Endothelial cell of umbilical vein (primary cell): ENCODE measurements around the gene SPPL2B. TPM values are rescaled to one million over a fixed set of nuclear protein-coding genes. Genes with fewer than 3 reads are reported as not detected.

Experiments
- BruUV-seq: library from RNA; stranded (reverse); fragments of 400-500 nt; replicated peaks from 2 replicates; lab custom pipeline; 2021; lab: Mats Ljungman, UMichigan
- CTCF ChIA-PET: fragments of 300-600, 350-600 bp; sonication (Branson Sonifier 250); formaldehyde crosslinking; loops from one replicate; lab custom pipeline; 2021; ENCODE audit warnings: antibody characterized with exemption, inconsistent platforms; lab: Charles Lee
- POLR2A ChIA-PET: fragments of 300-600, 350-600 bp; sonication (Branson Sonifier 250); formaldehyde crosslinking; loops from one replicate; lab custom pipeline; 2021; ENCODE audit warnings: antibody characterized with exemption, inconsistent platforms; lab: Charles Lee
- DNase-seq: peaks from one replicate; pipeline ENCODE4 v3.0.0-alpha.2; 2011; ENCODE audit warnings: low read depth, low spot score
- FAIRE-seq: peaks from 2 replicates; lab custom pipeline; 2011; peaks lifted over from hg19 to GRCh38; lab: Jason Lieb, UNC
- H2AFZ ChIP-seq: 2 replicates; pipeline ENCODE4 v1.6.0; 2012; ENCODE audit warnings: low read depth, low read length, control low read depth, inconsistent platforms
- H3K27ac ChIP-seq: 2 replicates; pipeline ENCODE4 v1.5.1; 2011; ENCODE audit warnings: low read depth, mild to moderate bottlenecking, control low read depth, low read length, moderate library complexity; ENCODE audit not compliant: insufficient read depth
- H3K27me3 ChIP-seq, 2 experiments: 2 replicates each; pipeline versions ENCODE4 v1.6.0 to v1.6.1; 2011; ENCODE audit warnings: low read length in 2 of 2, mixed read lengths in 1 of 2; ENCODE audit not compliant: control insufficient read depth in 2 of 2, insufficient read depth in 2 of 2
- H3K36me3 ChIP-seq, 2 experiments: 2 replicates in 1 of 2; 3 replicates in 1 of 2; pipeline ENCODE4 v1.5.1; 2011; ENCODE audit warnings: low read length in 2 of 2, mild to moderate bottlenecking in 1 of 2, moderate library complexity in 1 of 2; ENCODE audit not compliant: control insufficient read depth in 2 of 2, insufficient read depth in 2 of 2; ENCODE audit errors: extremely low read depth in 1 of 2
- H3K4me1 ChIP-seq: 3 replicates; pipeline ENCODE4 v1.5.1; 2011; ENCODE audit warnings: mild to moderate bottlenecking, low read length; ENCODE audit not compliant: control insufficient read depth, insufficient read depth; ENCODE audit errors: extremely low read depth
- H3K4me2 ChIP-seq: 2 replicates; pipeline ENCODE4 v1.6.1; 2011; ENCODE audit warnings: low read length, control low read depth, mixed read lengths; ENCODE audit not compliant: insufficient read depth
- H3K4me3 ChIP-seq, 3 experiments: fragments of 200-600 bp in 1 of 3; sonication (generic), shearing (Covaris generic) in 1 of 3; replicated peaks in 1 of 3; 2 replicates each; pipeline ENCODE4 v1.5.1; 2011 to 2016; ENCODE audit warnings: control low read depth in 3 of 3, low read length in 3 of 3, mild to moderate bottlenecking in 2 of 3, inconsistent platforms in 1 of 3, low read depth in 1 of 3, moderate library complexity in 1 of 3; ENCODE audit not compliant: insufficient read depth in 1 of 3
- H3K79me2 ChIP-seq: 2 replicates; pipeline ENCODE4 v1.6.0; 2012; ENCODE audit warnings: low read length, inconsistent platforms; ENCODE audit not compliant: control insufficient read depth, insufficient read depth
- H3K9ac ChIP-seq: replicated peaks from 2 replicates; pipeline ENCODE3; 2011; ENCODE audit warnings: low read length, control low read depth; ENCODE audit not compliant: insufficient read depth; ENCODE audit errors: extremely low read depth
- H3K9me1 ChIP-seq: replicated peaks from 3 replicates; pipeline ENCODE4 v1.6.0; 2011; ENCODE audit warnings: mild to moderate bottlenecking, low read length; ENCODE audit not compliant: control insufficient read depth, insufficient read depth; ENCODE audit errors: extremely low read depth
- H3K9me3 ChIP-seq: replicated peaks from 2 replicates; pipeline ENCODE4 v1.5.1; 2012; ENCODE audit warnings: low read length, inconsistent platforms; ENCODE audit not compliant: control insufficient read depth, insufficient read depth
- H4K20me1 ChIP-seq: replicated peaks from 2 replicates; pipeline ENCODE3; 2011; ENCODE audit warnings: mild to moderate bottlenecking, low read length; ENCODE audit not compliant: control insufficient read depth, insufficient read depth; ENCODE audit errors: extremely low read depth
- EZH2 ChIP-seq: IDR thresholded peaks from 2 replicates; pipeline ENCODE4 v1.6.1; 2012; ENCODE audit warnings: borderline replicate concordance, low read depth, mild to moderate bottlenecking, moderate library complexity, low read length, inconsistent platforms; ENCODE audit not compliant: severe bottlenecking
- GATA2 ChIP-seq: IDR thresholded peaks from 2 replicates; pipeline ENCODE4 v1.7.0; 2011; ENCODE audit warnings: low read depth, mild to moderate bottlenecking, moderate library complexity, mixed read lengths, low read length; ENCODE audit not compliant: insufficient read length, insufficient read depth
- dilution Hi-C: fragments of 300-500 bp; cut with MboI; formaldehyde crosslinking; loops from one replicate; pipeline ENCODE4 v1.15.0; 2019; ENCODE audit warnings: low sequenced_read_pairs; ENCODE audit not compliant: extremely low pct_ligation_motif_present
- intact Hi-C: fragments of 100-400 bp; cut with micrococcal nuclease; formaldehyde crosslinking; loops from one replicate; pipeline ENCODE4 v1.10.0; 2022
- polyA plus RNA-seq, 4 experiments: library from polyadenylated mRNA; depleted of rRNA in 3 of 4; stranded (reverse) in 3 of 4; unstranded in 1 of 4; fragments of >200 nt; gene quantifications; 2 replicates each; pipeline versions ENCODE4 v1.2.1 to v1.2.3, GENCODE V29; 2011 to 2012; ENCODE audit warnings: missing spikeins in 1 of 4
- total RNA-seq: library from RNA; stranded (reverse); gene quantifications from 2 replicates; pipeline ENCODE4 v1.2.3, GENCODE V29; 2021
- TF ChIP-seq, protein P1 (sequence below): IDR thresholded peaks from 2 replicates; pipeline ENCODE4 v1.6.1; 2011; ENCODE audit not compliant: insufficient read depth, insufficient read length

The SPPL2B gene
- total and polyA plus RNA-seq, 2 donors (not counting 3 experiments of a cell fraction or from before 2014, with no cell fraction given) = 60.7 to 62.7 TPM

DNA sequence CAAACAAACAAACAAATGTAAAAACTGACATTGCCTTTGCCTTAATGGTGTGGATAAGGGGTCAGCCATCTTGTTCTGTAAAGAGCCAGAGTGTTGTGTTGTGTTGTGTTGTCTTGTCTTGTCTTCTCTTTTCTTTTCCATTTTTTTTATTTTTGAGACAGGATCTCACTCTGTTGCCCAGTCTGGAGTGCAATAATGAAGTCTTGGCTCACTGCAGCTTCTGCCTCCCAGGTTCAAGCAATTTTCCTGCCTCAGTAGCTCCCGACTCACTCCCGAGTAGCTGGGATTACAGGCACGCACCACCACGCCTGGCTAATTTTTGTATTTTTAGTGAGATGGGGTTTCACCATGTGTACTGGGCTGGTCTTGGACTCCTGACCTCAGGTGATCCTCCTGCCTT, 71.1 kb downstream of the SPPL2B start:
- Histone ChIP-seq H3K79me2 (no peaks in the 10 kb centered on the region), H3K9me3 (no peaks in the 10 kb centered on the region), H3K4me3 (no peak overlapping the region), H4K20me1 (no peaks in the 10 kb centered on the region), H2AFZ (no peak overlapping the region), H3K4me1 (no peaks in the 10 kb centered on the region), H3K9ac (no peak overlapping the region), H3K27me3 (no peaks in the 10 kb centered on the region), H3K36me3 (no peaks in the 10 kb centered on the region), H3K9me1 (no peaks in the 10 kb centered on the region), H3K4me2 (no peak overlapping the region), H3K27ac (no peak overlapping the region)
- no peak for FAIRE-seq
- DNase-seq = no peak
- TF ChIP-seq, protein P1, sequence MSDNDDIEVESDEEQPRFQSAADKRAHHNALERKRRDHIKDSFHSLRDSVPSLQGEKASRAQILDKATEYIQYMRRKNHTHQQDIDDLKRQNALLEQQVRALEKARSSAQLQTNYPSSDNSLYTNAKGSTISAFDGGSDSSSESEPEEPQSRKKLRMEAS = no peak
- no peak for TF ChIP-seq GATA2
- TF ChIP-seq EZH2 = no peak
- intact Hi-C loops = loop anchor here (10.0 kb wide), 1 partner anchor 215 kb away; no protein-coding TSS in a partner anchor
- dilution Hi-C loops = no loop called here
- POLR2A ChIA-PET = no interaction called here
- BruUV-seq = no TSS peak
- CTCF ChIA-PET = interaction anchor here (0.8 kb wide), 1 partner anchor 238 kb away, joined by 3 read pairs; no protein-coding TSS in a partner anchor

Other genes starting within 250 kb of the SPPL2B start
- 52.4 and 59.7 TPM in 2 replicates for gene MOB3A, start 232.4 kb upstream of the SPPL2B start, total RNA-seq
- 46.5 and 50.7 TPM in 2 replicates for gene MOB3A, start 232.4 kb upstream of the SPPL2B start, polyA plus RNA-seq
- gene IZUMO4, start 231.8 kb upstream of the SPPL2B start, total RNA-seq = 1.1 and 2.0 TPM in 2 replicates
- 2.0 and 3.2 TPM in 2 replicates for gene IZUMO4, start 231.8 kb upstream of the SPPL2B start, polyA plus RNA-seq
- gene AP3D1, start 177.1 kb upstream of the SPPL2B start, total RNA-seq = 137 and 143 TPM in 2 replicates
- 123 and 130 TPM in 2 replicates for gene AP3D1, start 177.1 kb upstream of the SPPL2B start, polyA plus RNA-seq
- 42.0 and 47.0 TPM in 2 replicates for gene DOT1L, start 164.8 kb upstream of the SPPL2B start, total RNA-seq
- gene DOT1L, start 164.8 kb upstream of the SPPL2B start, polyA plus RNA-seq = 7.6 and 7.7 TPM in 2 replicates
- 73.4 and 82.4 TPM in 2 replicates for gene PLEKHJ1, start 92.4 kb upstream of the SPPL2B start, total RNA-seq
- gene PLEKHJ1, start 92.4 kb upstream of the SPPL2B start, polyA plus RNA-seq = 115 and 125 TPM in 2 replicates
- gene SF3A2, start 91.9 kb upstream of the SPPL2B start, total RNA-seq = 140 and 164 TPM in 2 replicates
- 19.1 and 21.5 TPM in 2 replicates for gene SF3A2, start 91.9 kb upstream of the SPPL2B start, polyA plus RNA-seq
- gene AMH, start 79.4 kb upstream of the SPPL2B start, total RNA-seq = 7.5 and 9.6 TPM in 2 replicates
- 3.3 and 4.3 TPM in 2 replicates for gene AMH, start 79.4 kb upstream of the SPPL2B start, polyA plus RNA-seq
- not detected in 2 replicates for gene JSRP1, start 72.3 kb upstream of the SPPL2B start, total RNA-seq
- gene JSRP1, start 72.3 kb upstream of the SPPL2B start, polyA plus RNA-seq = not detected in 2 replicates
- gene PEAK3, start 46.5 kb upstream of the SPPL2B start, total RNA-seq = not detected in 2 replicates
- gene PEAK3, start 46.5 kb upstream of the SPPL2B start, polyA plus RNA-seq = 0.03 TPM in 1 of 2 replicates, not detected in the other
- not detected in 2 replicates for gene LINGO3, start 20.5 kb upstream of the SPPL2B start, total RNA-seq
- not detected in 2 replicates for gene LINGO3, start 20.5 kb upstream of the SPPL2B start, polyA plus RNA-seq
- gene LSM7, start 98 bp upstream of the SPPL2B start, total RNA-seq = 124 and 131 TPM in 2 replicates
- gene LSM7, start 98 bp upstream of the SPPL2B start, polyA plus RNA-seq = 673 and 777 TPM in 2 replicates
- gene TMPRSS9, start 31.6 kb downstream of the SPPL2B start, total RNA-seq = not detected in 2 replicates
- gene TMPRSS9, start 31.6 kb downstream of the SPPL2B start, polyA plus RNA-seq = not detected in 2 replicates
- gene TIMM13, start 98.9 kb downstream of the SPPL2B start, total RNA-seq = 148 and 160 TPM in 2 replicates
- 154 and 217 TPM in 2 replicates for gene TIMM13, start 98.9 kb downstream of the SPPL2B start, polyA plus RNA-seq
- gene LMNB2, start 128.3 kb downstream of the SPPL2B start, total RNA-seq = 147 and 153 TPM in 2 replicates
- gene LMNB2, start 128.3 kb downstream of the SPPL2B start, polyA plus RNA-seq = 176 and 203 TPM in 2 replicates
- gene GADD45B, start 147.4 kb downstream of the SPPL2B start, total RNA-seq = 61.3 and 75.9 TPM in 2 replicates
- gene GADD45B, start 147.4 kb downstream of the SPPL2B start, polyA plus RNA-seq = 249 and 267 TPM in 2 replicates